HTR-8/SVneo (cell line): Measurements from ENCODE around the gene KRTAP29-1.
A peak's percentile ranks its signal among the peaks of the same experiment; 100 is the strongest.

Source experiments
- DNase-seq: peaks from one replicate; pipeline ENCODE4 v3.0.0; 2011; ENCODE audit warnings: low spot score, mixed read lengths; ENCODE audit not compliant: insufficient read length
- FAIRE-seq: peaks from 2 replicates; lab custom pipeline; 2011; peaks lifted over from hg19 to GRCh38; lab: Jason Lieb, UNC

Gene KRTAP29-1

DNA sequence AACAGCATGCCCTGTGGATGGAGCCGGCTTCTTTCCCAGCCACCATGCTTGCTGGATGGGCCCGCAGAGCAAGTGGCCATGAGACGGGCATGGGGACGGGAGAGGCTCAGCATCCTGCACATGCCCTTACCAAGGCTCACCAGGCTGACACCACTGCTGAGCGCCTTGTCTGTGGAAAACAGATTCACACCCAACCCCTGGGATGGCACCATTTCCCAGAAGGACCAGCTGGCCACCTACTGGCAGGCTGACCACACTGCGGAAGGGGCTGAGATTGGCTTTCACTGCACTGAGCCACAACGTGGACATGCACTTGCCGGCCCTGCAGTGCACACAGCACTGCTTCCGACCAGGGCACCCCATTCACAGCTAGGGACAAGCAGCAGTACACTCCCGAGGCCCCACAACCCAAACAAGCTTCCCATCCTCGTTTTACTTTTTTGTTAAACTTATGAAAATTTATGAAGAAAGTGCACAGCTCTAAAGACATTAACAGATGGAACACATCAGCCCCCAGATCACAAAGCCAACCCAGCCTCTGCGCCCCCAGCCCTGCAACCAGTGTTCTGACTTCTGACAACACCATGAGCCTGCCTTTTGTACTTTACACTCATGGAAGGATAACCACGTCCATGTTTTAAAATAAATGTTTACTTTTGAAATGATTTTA is 26.8 kb upstream of the KRTAP29-1 start:
- peak; percentile 97 for FAIRE-seq
- peak; percentile 75 for DNase-seq

DNA sequence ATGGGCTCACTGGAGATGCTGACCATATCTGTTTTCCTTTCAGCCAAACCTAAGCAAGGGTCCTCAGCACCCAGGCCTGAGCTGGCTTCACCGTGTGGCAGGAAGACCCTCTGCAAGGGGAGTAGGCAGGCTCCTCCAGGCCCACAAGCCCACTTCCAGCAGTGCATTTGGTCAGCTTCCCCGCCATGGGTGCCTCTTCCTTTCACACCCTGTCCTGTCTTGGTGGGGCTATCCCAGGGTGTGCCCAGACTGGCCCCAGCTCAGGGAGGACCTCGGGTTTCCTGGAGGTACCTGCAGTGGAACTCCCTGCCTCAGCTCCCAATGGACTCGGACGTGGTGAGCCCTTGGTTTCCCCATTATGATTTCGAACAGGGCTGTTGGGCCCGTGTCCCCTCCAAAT is 25.6 kb upstream of the KRTAP29-1 start:
- FAIRE-seq: no peak
- no peak for DNase-seq

DNA sequence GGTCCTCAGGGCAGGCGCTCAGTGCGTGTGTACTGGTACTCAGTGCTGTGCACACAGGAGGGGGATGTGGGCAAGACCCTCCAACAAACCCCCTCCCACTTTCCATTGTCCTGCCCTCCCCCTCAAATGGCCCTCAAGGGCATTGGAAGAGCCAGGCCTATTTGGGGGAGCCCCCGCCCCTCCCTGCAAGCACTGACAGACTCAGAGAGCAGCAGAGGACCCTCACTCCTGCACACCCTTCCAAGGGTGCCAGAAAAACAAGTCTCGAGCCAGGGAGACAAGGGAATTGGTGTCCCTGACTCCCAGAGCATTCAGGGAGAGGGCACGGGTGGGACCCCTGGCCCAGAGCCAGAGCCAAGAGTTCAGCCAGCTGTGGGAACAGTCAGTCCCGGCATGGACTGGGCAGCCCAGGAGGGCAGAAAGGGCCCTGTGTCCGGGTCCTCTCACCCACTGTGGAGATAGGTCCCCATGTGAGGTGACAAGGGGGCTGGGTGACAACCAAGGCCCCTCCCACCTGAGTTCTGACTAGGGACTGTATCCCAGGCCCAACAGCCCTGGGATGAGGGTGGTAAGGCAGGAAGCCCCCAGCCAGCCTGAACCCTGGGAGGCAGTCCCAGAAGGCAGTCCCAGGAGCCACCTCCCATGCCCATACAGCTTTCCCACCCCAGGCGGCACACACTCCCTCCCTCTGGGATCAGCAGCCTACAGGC is 24.9 kb upstream of the KRTAP29-1 start:
- DNase-seq (no peak), FAIRE-seq (no peak)

DNA sequence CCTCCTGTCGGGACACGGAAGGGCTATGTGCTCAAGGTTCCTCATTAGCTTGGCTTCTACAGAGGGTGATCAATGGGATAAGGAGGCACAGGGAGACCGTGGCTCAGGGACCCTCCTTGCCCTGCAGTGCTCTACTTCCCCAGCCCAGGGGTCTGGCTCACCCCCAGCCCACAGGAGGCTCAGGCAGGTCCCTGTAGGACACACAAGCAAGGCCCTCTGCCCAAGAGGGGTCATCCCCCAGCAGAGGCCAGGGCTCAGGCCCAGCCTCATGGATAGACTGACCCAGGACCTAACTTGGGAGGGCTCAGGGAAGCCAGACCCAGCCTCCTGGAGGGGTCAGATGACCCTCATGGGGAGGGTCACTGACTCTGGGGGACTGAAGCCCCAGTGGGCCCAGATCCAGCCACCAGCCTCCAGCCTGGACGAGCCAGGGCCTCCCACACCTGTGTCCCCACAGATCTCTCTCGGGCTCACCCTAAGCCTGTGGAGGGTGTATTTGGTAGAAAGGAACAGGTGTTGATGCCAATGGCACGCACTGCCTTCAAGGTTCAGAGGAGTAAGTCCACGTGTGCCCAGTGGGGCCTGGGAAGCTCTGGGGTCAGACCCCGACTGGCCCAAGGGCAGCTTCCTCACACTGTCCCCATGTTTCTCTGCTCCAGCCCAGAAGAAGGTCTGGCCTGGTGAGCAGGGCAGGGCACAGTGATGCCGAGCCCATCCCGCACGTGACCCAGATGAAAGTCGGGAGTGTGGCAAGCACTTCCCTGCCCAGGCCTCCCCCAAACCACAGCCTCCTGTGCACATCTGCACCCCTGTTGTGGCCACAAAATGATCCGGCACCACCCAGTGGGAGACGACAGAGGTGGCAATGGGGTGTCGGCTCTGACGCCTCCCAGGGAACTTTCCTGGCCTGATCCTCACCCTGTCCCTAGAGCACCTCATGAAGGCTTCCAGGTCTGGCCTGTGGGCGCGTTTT is 23.8 kb upstream of the KRTAP29-1 start:
- FAIRE-seq (no peak), DNase-seq (no peak)

DNA sequence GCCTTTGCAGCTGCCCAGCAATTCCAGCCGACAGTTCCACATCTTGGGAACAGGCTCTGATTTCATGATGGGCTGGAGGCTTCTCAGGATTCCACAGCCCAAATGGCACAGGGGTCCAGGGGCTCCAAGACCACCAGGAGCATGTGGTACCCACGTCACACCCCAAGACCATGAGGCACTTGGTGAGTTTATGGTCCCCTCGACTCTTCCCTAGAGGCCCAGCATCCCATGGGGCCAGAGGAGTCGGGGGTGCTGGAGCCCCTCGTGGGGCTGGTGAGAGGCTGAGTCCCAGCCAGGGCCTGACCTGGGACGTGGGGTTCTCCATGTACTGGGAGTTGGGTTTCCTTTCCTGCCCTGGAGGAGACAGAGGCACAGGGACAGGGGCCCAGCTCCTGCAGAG is 23.0 kb upstream of the KRTAP29-1 start:
- no peak for FAIRE-seq
- DNase-seq: no peak

DNA sequence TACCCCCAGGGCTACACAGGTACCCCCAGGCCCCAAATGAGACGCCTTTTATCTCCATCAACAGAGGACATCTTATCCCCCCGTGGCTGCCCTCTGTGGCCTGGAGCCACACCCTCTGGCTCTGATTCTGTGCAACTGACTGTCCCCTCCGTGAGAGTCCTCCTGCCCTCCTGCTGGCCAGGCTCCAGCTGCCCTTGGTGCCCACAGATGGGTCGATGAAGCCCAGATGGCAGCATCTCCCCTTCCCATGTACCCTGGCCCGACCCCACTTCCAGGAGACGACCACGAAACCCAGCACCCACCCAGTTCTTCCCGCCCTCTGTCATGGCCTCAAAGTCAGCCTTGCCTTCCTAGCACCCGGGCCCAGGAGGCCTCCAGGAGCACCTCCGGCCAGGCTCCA is 22.5 kb upstream of the KRTAP29-1 start:
- FAIRE-seq (no peak), DNase-seq (no peak)

DNA sequence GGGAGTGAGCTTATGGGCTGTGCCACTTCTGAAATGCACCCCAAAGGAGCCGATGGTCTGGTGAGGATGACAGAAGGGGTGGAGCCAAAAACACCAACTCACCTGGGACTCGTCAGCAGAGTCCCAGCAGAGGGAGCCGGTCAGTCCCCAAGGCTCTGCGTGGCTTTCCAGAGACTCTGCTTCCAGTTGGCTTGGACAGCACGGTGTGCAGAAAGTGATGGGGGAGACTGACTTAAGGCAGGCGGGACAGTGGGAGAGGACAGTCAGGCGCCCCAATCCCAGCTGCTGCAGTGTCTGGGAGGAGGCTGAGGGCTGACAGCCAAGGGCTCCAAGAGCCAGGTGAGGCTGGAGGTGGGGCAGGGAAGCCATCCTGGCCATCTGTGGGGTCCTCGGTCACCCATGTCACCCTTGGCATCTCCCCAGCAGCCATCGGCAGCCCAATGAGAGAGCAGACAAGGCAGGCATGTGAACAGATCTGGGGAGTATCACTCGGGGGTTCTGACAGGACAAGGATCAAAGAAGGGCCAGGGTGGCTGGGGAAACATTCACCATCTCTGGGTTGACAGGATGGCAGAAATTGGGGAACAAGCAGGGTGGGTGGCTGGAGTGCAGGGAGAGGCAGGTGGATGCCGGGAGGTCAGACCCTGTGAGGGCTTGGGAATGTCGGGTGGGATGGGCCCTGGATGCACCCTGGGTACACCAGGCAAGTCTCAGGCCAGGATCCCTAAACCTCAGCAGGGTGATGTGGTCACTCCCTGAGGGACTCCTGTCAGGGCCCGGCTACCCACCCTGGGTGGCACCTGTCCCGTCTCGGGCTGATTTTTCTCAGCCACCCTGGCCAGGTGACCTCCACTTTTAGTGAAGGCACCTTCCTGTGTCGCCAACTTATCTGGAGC is 21.8 kb upstream of the KRTAP29-1 start:
- peak; percentile 76 for FAIRE-seq
- peak; percentile 53 for DNase-seq

DNA sequence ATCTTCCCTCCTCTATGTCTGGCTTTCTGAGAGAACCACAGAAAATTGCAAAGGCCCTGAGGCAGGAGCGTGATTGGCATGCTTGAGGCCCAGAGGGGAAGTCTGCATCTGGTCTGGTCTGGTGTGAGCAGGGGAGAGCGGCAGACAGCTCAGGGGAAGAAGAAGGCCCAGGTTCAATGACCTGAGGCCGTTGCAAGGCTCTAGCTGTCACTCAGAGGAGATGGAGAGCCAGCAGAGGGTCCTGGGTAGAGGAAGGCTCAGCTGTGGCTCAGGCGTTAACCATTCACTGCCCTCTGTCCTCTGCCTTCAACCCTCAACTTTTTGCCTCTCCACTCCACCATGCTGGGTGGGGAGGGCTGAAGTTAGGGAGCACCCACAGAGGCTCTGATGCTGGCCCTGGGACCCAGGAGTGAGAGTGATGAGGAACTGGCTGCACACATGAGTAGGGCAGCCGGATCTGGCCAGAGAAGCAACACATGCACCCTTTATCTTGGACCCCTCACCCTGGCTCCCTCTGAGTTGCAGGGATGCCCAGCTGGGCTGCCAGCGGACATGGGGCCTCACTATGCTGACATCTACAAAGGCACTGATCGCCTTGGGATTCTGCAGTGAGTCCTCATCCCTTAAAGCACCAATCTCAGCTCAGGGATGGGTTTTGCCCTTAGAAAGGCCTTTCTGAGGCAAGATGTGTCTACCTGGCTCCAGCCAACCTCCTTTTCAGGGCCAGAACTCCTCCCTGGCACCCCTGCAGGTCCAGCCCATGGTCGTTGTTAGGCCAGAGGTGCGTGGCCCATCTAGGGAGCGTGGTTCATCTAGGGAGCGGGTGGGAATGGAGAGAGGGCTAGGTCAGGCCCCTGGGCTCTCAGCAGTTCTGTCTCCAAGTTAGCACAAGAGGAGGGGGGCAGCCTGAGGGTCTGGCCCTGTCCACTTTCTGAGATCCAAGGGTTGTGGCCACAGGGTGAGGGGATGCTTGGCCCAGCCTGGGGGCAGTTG is 20.5 kb upstream of the KRTAP29-1 start:
- DNase-seq (no peak), FAIRE-seq (peak; percentile 9)

DNA sequence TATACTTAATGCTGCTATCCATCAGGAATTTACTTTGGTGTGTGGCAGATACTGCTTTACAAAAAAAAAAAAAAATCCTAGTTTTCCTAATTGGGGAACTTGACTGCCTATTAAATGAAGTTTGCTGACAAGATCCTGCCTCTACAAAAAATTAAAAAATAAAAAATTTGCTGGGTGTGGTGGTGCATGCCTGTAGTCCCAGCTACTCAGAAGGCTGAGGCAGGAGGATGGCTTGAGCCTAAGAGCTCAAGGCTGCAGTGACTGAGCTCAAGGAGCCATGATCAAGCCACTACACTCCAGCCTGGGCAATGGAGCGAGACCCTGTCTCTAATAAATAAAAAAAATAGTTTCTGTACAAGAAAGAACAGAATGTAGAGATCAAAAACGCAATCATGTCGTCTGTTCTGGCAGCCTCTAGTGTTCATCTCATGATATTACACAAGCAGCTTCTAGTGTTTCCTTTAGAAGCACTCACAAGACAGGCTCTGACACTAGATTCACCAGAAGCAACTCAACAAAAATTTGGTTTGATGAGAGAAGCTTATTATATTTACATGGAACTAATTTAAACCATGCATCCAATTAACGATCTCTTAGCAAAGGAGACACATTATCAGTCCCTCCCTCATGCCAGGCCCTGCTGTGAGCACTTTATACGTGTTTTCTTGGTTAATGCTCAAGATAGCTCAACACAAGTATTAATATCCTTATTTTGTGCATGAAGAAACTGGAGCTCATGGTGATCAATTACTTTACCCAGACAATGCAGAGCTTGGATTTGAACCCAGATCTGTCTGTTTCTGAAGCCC is 19.6 kb upstream of the KRTAP29-1 start:
- no peak for FAIRE-seq
- DNase-seq: peak; percentile 68

DNA sequence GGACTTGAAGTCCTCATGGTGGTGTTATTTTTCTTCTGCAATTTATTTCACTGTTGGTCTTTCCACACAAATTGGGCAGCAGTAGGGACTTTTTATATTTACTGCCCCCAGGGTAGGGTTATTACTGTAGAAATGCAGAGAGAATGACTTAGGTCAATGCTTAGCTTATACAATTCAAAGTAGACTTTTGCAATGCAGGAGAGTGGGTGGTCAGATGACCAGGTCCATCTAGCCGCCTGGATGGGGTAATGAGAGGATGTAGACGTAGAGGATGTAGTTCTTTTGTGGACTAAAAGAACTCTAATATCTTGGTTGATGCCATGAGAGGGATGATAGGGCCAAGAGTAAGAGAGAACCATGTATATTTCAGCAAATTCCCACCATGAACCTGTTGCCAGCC is 15.6 kb upstream of the KRTAP29-1 start:
- DNase-seq: no peak
- FAIRE-seq: no peak

DNA sequence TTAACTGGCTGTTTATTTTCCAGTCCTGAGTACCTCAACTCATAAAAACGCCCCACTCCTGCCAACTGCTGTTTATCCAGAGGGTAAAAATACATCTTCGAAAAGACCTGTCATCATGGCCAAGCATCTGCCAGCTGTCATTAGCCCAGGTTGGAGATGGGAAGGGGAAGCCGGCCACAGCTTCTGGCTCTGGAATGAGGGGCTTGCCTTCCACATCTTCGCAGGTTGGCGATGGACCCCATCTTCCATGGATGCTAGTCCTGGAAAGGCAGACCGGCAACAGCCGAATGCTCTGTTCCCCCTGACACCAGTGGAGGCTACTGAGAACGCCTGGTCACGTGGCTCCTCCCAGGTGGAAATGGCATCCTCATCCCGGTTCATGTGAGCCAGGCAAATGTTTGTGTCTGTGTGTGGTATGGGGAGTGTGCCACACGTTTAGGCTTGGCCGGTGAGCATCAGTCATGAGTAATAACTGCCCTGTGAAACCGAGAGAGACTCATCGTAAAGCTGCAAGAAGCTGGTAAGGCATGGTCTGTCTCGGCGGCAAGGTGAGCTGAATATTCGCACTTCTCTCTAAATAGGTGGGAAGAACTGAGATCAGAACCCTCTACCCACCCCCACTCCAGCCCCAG is 13.3 kb upstream of the KRTAP29-1 start:
- no peak for DNase-seq
- FAIRE-seq: peak; percentile 52

DNA sequence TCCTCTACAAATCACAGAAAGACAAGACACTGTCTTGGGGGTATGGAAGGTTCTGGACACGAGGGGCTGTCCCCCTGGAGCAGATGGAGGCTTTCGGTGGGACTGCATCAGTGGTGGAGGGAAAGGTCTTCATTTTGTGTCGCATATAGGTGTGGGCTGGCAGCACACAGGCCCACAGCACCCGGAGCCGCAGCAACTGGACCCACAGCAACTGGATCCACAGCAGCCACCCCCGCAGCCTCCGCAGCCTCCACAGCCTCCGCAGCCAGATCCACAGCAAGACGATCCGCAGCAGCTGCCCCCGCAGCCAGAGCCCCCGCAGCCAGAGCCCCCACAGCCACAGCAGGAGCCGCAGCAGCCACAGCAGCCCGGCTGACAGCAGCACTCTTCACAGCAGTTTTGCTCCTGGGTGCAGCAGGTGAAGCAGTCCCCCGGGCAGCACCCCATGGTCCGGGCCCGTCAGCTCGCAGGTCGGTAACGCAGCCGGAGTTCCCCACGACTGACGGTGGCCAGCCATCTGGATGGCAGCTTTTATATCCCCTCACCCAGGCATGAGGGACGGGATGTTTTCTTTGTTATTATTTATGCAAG is 12.6 kb upstream of the KRTAP29-1 start, which contains the start of gene KRTAP17-1:
KRTAP17-1 (minus strand) TSS at position 507 of the 591 bp plus-strand sequence; CDS start at position 447, 60 bp downstream.
- DNase-seq: no peak
- no peak for FAIRE-seq

DNA sequence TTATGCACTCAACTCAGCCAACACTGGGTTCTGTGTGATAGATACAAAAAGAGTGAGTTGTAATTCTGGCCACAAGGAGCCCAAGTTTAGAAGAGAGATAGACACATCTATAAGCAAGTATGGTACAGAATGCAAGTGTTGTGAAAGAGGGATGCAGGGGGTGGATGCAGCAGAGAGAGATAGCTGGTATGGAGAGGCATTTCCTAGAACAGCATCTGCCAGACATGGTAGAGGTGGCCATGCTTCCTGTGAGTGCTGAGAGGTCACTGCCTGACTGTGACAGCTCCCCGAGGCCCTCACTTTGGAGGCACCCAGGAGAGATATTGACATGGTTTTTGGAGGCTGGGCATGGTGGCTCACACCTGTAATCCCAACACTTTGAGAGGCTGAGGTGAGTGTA is 8.5 kb upstream of the KRTAP29-1 start:
- no peak for DNase-seq
- no peak for FAIRE-seq

DNA sequence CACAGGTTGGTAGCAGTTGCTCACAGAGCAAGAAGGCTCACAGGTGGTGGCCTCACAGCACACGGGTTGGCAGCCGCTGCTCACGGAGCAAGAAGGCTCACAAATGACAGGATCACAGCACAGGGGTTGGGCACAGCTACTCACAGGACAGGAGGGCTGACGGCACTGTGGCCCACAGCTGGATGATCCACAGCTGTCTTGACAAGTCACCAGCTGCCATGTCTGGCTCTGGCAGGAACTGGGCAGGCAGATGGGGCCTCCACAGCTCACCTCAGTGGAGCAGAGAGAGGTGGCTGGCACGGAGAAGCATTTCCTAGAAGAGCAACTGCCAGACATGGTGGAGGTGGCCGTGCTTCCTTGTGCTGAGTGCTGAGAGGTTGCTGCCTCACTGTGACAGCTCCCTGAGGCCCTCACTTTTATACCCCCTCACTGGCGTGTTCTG is 6.3 kb upstream of the KRTAP29-1 start, which contains the start of gene KRTAP16-1:
KRTAP16-1 (minus strand) TSS at position 392 of the 442 bp plus-strand sequence; CDS start at position 336, 56 bp downstream.
- DNase-seq: no peak
- FAIRE-seq: no peak

DNA sequence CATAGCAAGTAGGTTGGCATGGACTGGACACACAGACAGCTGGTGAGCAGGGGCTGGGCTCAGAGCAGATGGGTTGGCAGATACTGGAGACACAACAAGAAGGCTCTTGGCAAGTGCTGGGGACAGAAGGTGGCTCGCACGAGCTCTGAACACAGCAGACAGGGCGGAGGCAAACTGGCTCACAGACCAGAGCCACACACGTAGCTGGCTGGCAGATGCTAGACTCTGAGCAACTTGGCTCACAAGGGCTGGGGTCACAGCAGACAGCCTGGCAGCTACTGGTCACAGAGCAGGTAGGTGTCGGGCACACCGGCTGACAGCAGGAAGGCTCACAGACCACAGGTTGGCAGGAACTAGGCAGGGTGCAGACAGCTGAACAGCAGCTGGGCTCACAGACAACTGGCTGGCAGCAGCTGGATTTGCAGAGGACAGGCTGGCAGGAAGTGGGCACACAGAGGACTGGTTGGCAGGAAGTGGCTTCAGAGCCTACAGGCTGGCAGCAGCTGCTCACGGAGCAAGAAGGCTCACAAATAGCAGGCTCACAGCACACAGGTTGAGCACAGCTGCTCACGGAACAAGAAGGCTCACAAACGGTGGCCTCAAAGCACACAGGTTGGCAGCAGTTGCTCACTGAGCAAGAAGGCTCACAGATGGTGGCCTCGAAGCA is 5.7 kb upstream of the KRTAP29-1 start:
- FAIRE-seq (peak; percentile 33), DNase-seq (no peak)

DNA sequence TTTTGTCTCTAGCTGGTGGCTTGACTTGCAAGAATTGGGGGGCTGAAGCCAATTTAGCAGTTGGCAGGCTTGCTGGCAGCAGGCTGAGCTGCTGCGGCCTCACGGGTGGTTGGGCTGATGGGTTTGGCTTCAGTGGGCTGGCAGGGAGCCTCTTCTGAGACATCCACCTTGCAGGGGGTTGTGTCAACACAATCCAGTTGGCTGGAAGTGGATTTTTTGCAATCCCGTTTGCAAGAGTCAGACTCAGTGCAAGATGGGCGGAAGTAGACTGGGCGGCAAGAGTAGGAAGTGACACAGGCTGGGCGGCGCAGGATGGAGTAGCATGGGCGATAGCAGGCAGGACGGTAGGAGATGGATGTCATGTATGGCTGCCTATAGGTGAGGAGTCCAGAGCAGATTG is 5.0 kb upstream of the KRTAP29-1 start:
- no peak for DNase-seq
- peak; percentile 65 for FAIRE-seq
